Stimulated activated naive CD4-positive, alpha-beta T cell treated with Interleukin-2 at 50 U/mL for 16 hours (primary cell): ENCODE data around the gene NSG1.
"Not testable (repeated sequence)": the region's sequence is repeated elsewhere in the genome, so short reads cannot be mapped to it uniquely, and the experiment has no call there.

Experiments
- DNase-seq: peaks from one replicate; lab custom pipeline; 2025; lab: John Stamatoyannopoulos, UW

The NSG1 gene

GRCh38 chr4:4433941-4434340, 47.0 kb downstream of the NSG1 start:
- no peak for DNase-seq

DNA sequence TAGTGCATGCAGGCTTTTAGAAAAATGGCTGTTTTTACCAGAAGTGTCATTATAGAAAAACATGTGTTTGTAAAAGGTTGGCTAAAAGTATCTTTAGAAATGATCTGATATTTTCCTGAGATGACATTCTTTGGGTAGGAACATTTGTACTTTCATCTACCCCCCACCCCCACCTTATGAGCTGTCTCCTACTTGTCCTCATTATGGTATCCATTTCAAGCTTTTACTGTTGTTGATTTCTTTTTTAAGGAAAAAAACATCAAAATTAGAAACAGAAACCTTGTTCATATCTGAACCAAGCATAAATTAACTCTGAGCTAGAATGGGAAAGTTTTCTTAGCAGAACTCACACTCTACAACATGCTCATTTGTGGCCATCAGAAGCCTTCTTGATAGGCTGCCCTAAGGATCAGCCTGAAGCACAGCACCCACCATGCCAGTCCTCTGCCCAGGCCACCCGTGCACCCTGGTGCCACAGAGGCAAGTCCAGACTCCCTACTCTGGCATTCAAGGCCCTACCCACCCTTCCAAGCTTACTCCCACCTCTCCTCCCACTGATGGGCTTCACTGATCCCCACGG, 49.4 kb downstream of the NSG1 start:
- DNase-seq = no peak

DNA sequence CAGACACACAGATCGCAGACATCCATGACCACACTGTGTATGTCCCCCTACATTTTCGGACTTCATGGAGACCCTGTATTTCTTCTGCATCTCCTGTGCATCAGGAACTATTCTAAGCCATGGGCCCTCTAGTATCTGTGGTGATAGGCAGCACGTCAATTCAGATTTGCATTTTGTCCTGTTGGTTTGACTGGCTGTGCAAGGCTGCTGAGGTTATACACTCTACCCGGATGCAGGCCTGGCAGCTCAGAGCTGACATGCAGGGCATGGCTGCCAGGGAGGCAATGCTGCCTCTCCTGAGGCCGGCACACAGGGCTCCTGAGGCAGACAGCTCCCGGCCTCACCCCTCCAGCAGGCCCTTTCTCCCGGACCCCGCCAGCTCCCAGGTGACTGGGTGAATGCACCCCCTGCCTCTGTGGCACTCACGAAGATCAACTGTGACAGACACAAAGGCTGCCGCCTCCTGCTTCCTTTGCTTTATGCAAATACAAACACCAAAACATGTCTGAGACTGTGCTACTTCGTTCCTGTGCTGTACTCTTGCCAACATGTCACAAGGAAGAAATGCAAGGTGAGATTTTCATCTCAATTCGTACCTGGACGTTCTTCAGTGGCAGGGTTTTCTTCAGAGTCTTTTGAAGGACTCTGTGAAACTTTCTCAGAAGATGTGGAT, 51.0 kb downstream of the NSG1 start:
- no peak for DNase-seq

DNA sequence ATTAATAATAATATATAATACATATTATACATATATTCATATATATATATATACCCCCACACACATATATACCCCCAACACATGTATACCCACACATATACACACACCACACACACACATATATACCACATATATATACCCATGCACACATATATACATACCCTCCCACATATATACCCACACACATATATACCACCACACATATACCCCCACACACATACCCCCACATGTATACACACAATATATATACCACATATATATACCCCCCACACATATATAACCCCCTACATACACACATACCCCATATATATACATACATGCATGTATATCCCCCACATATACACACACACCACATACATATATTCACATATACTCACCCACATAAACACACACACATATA, 52.0 kb downstream of the NSG1 start:
- no peak for DNase-seq

- DNase-seq = no peak
Observed at GRCh38 chr4:4439782-4440181, 52.9 kb downstream of the NSG1 start.

DNA sequence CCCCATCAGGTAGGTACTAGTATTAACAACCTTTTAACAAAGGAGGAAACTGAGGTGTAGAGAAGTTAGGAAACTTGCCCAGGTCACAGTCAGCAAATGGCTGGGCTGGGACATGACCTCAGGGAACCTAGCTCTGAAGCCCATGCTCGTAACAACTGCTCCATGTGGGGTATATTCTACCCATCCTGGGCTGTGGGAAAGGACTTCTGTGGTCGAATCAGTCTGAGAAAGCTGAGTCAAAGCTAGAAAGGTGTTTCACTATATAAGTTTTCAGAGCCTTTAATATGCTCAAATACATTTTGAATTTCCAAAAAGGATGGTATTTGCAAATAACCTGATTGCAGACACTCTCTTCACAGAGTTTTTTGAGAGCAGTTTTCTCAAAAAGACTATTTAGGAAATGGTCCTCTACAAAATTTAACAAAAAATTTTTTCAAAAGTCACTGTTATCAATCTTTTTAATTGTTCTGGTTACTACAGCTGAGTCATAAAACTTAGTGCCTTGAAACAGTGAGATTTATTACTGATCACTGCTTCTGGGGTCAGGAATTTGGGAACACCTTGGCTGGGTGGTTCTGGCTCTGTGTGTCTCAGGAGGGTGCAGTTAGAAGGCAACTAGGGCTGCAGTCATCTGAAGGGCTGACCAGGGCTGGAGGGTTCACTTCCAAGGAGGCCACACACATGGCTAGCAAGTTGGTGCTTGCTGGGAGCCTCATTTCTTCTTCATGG, 53.6 kb downstream of the NSG1 start:
- DNase-seq = no peak

DNA sequence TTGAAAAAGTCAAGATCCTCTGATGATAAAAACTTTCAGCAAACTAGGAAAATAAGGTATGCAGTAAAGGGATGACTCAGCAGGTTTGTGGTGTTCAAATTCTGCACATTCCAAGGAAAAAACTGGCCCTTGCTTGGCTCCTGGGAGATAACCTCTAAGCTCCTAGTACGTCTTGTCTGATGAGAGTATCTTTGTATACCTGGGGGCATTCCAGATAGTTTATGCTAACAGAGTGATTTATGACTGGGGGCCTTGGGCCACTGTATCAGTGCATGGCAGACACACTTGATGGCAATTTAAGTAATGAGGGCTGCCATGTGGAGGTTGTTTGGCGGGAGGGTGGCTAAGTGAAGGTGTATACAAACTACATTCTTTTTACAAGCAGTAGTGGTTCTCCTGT, 56.9 kb downstream of the NSG1 start:
- no peak for DNase-seq

DNA sequence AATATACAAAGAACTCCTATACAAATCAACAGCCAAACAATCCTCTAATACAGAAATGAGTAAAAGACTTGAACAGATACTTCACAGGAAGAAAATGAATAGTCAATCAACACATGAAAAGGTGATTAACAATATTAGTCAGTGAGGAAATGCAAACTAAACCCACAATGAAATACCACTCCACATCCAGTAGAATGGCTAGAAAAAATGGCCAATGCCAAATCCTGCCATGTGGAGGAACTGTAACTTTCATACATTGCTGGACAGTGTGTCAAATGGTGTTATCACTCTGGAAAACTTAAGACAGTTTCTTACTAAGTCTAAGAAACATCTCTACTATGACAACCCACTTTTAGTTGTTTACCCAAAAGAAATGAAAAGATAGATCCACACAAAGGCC, 59.5 kb downstream of the NSG1 start:
- no peak for DNase-seq

GRCh38 chr4:4455210-4455865, 68.4 kb downstream of the NSG1 start:
- no peak for DNase-seq

DNA sequence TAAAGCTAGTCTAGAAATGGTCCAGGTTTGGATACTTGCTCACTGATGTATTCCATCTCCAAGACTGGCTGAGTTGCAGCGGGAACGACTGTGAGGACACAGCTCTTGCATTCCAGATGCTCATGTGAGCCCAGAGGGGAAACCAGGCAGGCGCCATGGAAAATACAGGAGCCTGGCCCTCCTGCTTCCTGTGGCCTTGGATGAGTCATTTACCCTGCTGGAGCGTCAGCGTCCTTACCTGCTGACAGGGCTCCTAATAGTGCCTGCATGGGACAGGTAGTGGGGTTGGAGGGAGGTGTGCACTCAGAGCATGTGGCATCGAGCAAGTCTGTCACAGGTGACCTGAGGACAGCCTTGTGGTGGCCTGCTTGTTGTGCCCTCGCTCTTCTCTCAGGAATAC, 69.4 kb downstream of the NSG1 start:
- DNase-seq = no peak

DNA sequence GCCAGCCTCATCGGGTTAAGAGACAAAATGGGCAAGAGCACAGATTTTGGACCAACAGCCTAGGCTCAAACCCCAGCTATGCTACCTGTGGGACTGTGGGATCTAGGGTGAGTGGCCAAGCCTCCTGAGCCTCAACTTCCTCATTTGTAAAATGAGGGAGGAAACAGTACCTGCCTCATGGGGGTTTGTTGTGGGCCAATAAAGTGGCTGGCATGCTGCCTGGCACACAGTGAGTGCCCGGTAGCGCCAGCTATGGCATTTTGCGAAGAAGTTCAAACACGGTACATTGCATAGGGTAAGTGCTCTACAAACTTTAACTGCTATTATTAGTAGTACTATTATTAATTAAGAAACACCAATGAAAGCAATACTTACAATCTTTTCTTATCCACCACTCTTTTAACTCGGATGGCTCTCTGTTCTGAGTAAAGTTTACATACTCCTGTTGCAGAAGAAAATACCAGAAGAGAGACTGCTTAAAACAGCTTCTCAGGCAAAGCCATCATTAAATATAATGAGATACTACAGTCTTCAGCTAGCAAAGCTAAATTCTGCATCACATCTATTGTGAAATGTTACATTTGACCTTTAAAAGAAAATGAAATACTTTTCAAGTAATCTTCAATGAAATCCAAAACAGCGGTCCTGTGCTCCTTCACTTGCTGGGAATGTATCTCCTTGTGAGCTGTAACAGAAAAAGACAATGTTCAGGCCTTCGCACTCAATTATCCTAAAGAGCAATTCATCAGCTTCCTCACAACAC, 70.1 kb downstream of the NSG1 start:
- no peak for DNase-seq

DNA sequence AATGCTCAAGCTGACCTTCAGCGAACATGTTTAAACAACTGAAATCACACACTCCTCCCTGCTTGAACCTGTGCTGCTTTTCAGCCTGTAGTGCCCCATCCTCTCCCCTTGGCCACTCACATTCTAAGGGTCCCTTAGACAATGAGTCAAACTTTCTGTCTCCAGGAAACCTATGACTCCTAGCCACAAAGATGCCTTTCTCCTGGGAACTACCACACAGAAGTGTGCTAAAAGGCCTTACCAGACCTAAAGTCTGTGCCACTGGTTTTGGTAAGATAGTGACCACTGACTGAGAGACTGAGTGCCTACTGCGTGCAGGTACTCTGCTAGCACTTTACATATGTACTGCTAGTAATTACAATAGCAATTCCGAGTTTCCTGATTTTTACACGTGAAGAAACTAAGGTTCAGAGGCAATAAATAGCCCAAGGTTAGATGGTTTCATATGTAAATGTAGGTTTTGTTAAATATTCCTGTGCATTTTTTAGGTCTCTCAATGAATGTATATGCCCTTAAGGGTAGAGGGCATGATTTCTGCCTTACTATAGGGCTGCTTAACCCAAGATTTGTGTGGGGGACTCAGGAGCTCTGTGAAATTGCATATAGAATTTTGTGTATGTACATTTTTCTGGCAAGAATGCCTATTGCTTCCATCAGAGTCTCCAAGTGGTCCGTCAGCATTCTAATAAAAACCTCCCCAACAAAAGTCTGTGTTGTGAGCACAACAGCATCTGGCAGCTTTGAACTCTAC, 71.1 kb downstream of the NSG1 start:
- no peak for DNase-seq

DNA sequence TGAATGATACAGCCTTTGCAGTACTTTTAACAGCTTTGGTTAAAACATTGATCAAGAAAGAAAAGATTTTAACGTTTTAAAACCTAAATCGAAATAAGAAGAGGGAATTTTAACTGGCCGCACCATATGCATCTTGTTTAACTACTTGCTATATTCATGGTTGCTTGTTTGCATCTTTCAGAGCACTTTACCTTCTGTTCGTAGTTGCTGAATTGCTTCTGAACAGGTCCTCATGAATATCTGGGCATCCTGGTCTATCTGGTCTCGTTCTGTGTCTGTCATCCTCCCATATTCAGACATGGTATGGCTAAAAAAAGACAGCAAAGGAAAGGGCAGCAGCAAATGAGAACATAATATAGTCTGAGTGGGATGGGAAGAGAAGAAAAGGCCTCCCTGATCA, 72.3 kb downstream of the NSG1 start:
- DNase-seq = no peak

GRCh38 chr4:4460759-4461158, 73.9 kb downstream of the NSG1 start:
- no peak for DNase-seq

DNA sequence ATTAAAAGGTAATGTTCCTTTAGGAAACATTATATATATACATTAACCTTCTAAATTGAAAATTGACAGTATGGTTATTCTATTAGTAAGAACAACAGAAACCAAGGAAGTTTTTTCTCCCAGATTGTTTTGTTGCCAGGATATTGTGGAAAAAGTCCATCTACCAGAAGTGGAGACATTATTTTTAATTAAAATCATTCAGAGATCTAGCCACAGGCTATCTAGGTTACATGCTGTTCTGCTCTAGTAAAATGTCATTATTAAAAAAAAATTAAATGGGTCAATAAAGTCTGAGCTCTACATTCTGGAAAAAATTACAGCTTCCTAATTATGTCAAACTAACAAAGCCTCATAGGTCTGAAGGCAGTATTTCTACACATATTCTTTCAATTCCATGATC, 74.3 kb downstream of the NSG1 start:
- no peak for DNase-seq

DNA sequence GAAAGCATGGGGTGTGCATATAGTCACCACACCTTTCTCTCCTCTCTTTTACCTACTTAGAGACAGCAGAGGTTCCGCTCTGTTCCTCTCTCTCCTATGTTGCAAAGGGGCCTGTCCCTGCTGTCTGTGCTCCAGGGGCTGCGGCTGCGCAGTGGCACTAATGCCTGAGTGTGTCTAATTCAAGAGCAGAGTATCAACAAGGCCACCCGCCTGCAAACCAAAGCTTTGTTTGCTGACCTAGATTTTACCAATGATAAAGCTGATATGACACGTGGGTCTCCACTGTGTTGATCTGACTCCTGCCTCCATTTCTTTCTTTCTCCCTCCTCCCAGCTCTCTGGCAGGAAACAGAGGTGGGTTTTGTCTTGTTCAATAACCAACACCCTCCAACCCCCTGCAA, 74.9 kb downstream of the NSG1 start:
- DNase-seq = peak; percentile 54

GRCh38 chr4:4462970-4463369, 76.1 kb downstream of the NSG1 start:
- no peak for DNase-seq

DNA sequence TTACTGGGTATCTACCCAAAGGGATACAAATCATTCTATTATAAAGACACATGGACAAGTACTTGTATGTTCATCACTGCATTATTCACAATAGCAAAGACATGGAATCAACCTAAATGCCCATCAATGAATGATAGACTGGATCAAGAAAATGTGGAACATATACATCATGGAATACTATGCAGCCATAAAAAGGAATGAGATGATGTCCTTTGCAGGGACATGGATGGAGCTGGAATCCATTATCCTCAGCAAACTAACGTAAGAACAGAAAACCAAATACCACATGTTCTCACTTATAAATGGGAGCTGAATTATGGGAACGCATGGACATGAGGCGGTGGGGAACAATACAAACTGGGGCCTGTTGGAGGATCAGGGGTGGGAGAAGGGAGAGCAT, 78.3 kb downstream of the NSG1 start:
- DNase-seq = not testable (repeated sequence)
